Stimulated activated naive CD8-positive, alpha-beta T cell treated with anti-CD3 and anti-CD28 coated beads, Interleukin-15, Interleukin-2, amounts not matched to agents 100 ng/mL and 50 ng/mL, for 24 hours (primary cell): Measurements from ENCODE around the gene BFSP2.
"Not testable (repeated sequence)": the region's sequence is repeated elsewhere in the genome, so short reads cannot be mapped to it uniquely, and the experiment has no call there.

Source experiments
- H3K27ac Mint-ChIP-seq: one replicate; pipeline ENCODE4 v1.8.0; 2021; ENCODE audit warnings: mild to moderate bottlenecking, mixed read lengths
- H3K27me3 Mint-ChIP-seq: one replicate; pipeline ENCODE4 v1.8.0; 2021; ENCODE audit warnings: mixed read lengths
- H3K36me3 Mint-ChIP-seq: one replicate; pipeline ENCODE4 v1.8.0; 2021; ENCODE audit warnings: low read depth, mixed read lengths
- H3K4me1 Mint-ChIP-seq: one replicate; pipeline ENCODE4 v1.8.0; 2021; ENCODE audit warnings: low read depth, mixed read lengths
- H3K4me3 Mint-ChIP-seq: one replicate; pipeline ENCODE4 v1.8.0; 2021; ENCODE audit warnings: mild to moderate bottlenecking, mixed read lengths
- H3K9me3 Mint-ChIP-seq: one replicate; pipeline ENCODE4 v1.8.0; 2021; ENCODE audit warnings: mixed read lengths

BFSP2 gene

DNA sequence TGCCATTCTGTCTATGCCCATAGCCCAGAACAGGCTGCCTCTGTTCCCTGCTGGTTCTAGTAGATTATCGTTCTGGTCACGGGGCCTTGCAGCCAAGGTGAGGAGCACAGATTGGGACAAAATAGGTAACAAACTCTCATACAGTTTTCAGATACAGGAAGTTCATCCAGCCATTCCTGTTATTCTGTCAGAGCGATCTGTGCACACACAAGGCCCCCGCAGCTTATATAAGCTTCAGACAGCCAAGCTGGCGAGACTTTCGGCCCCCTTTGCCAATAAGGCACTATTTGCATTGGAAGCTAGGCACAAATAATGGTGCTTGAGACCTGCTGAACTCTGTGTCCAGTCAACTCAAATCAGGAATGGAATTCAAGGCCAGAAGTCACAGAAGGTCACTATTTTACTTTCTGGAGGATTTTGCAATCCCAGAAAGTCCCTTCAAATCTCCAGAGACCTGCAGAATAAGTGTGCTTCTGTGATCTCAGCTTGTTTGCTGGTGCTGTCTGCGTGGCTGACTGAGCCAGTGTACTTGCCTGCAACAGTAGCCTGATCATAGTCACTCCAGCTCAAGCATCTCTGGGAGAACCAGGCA lies 69.4 kb downstream of the BFSP2 start:
- Mint-ChIP-seq H3K9me3 (no peaks in the 10 kb centered on the region), H3K27ac (no peak overlapping the region), H3K36me3 (no peaks in the 10 kb centered on the region), H3K27me3 (no peaks in the 10 kb centered on the region), H3K4me3 (no peak overlapping the region), H3K4me1 (peaks cover 36% of the 10 kb centered on the region)

DNA sequence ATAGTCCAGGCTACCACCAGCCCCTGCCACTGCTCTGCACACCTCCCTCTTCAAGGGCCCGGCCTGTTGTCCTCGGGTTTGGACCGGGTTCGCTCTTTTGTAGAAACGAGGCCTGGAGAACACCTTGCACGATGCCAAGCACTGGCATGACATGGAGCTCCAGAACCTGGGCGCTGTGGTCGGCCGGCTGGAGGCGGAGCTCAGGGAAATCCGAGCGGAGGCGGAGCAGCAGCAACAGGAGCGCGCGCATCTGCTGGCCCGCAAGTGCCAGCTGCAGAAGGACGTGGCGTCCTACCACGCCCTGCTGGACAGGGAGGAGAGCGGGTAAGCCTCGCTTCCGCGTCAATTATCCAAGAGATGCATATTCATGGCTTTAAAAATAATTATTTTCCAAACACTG lies 72.4 kb downstream of the BFSP2 start:
- Mint-ChIP-seq H3K36me3 (no peaks in the 10 kb centered on the region), H3K9me3 (no peaks in the 10 kb centered on the region), H3K4me1 (peaks cover 44% of the 10 kb centered on the region), H3K27me3 (no peaks in the 10 kb centered on the region), H3K27ac (no peak overlapping the region), H3K4me3 (no peak overlapping the region)

DNA sequence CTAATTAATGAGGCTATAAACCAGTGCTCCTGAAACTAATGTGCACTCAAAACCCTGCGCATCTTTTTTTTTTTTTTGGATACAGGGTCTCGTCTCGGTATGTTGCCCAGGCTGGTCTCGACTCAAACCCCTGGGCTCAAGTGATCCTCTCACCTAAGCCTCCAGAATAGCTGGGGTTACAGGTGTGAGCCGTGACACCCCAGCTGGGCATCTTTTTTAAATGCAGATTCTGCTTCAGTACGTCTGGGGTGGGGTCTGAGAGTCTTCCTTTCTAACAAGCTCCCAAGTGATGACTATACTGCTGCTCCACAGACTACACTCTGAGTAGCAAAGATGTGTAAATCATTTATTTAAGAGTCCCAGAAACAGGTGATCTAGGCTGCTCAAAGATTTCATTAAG lies 73.0 kb downstream of the BFSP2 start:
- Mint-ChIP-seq H3K27me3 (no peaks in the 10 kb centered on the region), H3K36me3 (no peaks in the 10 kb centered on the region), H3K27ac (no peak overlapping the region), H3K9me3 (no peaks in the 10 kb centered on the region), H3K4me3 (no peak overlapping the region), H3K4me1 (peaks cover 46% of the 10 kb centered on the region)

DNA sequence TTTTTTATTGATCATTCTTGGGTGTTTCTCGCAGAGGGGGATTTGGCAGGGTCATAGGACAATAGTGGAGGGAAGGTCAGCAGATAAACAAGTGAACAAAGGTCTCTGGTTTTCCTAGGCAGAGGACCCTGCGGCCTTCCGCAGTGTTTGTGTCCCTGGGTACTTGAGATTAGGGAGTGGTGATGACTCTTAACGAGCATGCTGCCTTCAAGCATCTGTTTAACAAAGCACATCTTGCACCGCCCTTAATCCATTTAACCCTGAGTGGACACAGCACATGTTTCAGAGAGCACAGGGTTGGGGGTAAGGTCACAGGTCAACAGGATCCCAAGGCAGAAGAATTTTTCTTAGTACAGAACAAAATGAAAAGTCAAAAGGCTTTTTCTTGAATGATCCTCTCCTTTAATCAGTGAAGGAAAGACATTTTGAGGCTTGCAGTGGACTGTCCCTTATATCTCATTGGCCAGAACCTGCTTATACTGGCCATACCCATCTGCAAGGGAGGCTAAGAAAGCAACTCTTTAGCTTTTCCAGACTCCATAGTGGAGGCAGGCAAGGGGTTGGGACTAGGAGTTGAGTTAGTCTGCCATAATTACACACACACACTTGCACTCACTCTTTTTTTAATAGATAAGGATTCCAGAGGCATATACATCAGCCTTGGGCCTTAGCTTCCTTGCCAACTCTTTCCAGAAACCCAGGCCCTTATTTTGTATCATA lies 73.8 kb downstream of the BFSP2 start:
- H3K4me3 Mint-ChIP-seq, H3K27ac Mint-ChIP-seq, H3K27me3 Mint-ChIP-seq, H3K36me3 Mint-ChIP-seq, H3K9me3 Mint-ChIP-seq: not testable (repeated sequence)
- H3K4me1 Mint-ChIP-seq: peaks cover 53% of the 10 kb centered on the region

DNA sequence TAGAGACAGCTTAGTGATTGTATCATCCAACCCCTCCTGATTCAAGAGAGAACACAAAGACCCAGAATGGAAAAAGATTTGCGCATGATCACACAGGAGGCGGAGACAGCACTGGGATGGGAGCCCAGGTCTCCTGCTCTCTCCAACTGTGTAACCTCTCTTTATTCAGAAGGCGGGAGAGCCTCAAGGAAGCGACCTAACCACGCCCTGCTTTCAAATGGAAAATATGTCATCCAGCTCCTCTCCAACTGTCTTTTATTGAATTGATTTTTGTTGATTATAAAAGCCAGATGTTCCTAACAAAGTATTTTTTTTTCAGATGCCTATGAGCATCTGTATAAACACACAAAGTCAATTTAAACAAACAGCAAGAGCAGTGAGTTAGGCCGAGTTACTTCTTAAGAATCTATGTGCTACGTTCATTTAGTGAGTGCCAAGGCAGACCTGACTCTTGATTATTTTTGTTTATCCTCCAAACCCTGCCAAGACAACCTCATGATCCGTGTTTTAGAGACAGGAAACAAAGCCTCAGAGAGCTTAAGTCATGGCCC lies 74.5 kb downstream of the BFSP2 start:
- H3K4me1 Mint-ChIP-seq: peaks cover 57% of the 10 kb centered on the region
- no peak overlapping the region for H3K4me3 Mint-ChIP-seq
- H3K36me3 Mint-ChIP-seq: no peaks in the 10 kb centered on the region
- no peaks in the 10 kb centered on the region for H3K27me3 Mint-ChIP-seq
- no peaks in the 10 kb centered on the region for H3K9me3 Mint-ChIP-seq
- H3K27ac Mint-ChIP-seq: no peak overlapping the region

DNA sequence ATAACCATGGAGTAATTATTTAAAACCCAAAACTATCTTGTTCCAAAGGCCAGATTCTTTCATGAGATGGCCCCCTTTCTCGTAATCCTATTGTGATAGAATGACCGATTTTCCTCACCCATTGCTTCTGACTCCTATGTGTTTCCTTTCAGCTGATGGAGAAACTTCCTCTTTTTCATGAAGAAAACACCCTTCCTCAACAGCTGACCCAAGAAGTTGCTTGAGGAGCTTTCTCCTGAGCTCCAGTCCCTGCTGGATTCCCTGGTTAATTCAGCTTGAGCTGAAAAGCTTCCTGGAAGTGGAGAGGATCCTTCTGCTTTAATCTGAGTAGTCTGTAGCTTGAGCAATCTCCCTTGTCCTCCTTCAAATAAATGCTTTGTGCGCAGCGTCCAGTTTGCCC lies 75.0 kb downstream of the BFSP2 start:
- Mint-ChIP-seq H3K27ac (peak overlapping the region; percentile 54), H3K4me1 (peaks cover 54% of the 10 kb centered on the region), H3K9me3 (no peaks in the 10 kb centered on the region), H3K4me3 (no peak overlapping the region), H3K36me3 (no peaks in the 10 kb centered on the region), H3K27me3 (no peaks in the 10 kb centered on the region)

DNA sequence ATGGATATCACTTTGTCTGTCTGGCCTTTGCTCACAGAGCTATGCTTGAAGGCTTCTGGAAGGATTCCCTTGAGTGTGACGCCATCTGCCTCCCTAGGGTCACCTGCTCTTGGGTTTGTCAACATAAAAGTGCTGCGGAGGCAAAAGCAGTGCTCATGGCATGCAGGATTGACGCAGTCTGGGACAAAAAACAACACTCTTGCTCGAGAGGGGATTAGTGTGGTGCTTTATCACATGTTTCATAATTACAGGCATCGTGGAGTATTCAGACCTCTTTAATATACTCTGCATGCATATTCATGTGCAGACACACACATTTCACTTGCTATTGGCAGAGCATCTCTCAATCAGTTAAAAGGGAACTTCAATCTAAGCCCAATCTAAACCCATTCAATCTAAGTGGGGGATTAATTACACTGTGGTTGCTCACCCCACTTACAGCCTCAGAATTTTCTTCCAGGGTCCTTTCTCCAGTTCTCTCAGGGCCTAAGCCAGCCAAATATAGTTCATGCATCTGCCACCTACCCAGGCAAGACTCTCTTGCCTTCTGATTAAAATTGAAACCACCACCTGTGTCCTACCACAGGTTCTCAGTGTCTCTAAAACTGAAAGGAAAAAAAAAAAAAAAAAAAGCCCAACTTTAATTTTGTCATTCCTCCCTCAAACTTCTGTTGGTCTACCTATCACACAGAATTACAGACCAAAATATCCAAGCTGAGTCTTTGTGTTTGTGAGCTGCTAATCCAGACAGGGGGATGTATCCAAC lies 75.6 kb downstream of the BFSP2 start:
- Mint-ChIP-seq H3K4me3 (no peak overlapping the region), H3K4me1 (peaks cover 55% of the 10 kb centered on the region), H3K36me3 (no peaks in the 10 kb centered on the region), H3K27ac (peak overlapping the region; percentile 54), H3K9me3 (no peaks in the 10 kb centered on the region), H3K27me3 (no peaks in the 10 kb centered on the region)

DNA sequence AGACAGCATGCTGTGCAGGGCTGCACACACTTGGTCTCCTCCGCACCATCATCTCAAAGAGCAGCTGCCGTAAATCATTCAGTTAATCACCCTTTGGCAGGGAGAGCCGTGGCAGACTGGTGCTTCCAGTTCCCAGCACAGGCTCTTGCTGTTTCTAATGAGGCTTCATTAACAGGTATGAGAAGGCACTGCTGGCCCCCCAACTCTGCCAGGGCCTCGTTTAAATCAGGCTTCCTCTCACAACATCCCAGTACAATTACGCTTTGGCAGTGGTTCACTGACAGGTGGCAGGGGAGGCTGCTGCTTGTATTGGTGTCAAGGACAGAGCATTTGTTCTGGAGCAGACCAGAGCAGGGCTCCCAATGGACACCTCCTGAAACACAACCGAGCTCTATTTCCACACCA lies 77.1 kb downstream of the BFSP2 start:
- H3K4me1 Mint-ChIP-seq: peaks cover 64% of the 10 kb centered on the region
- no peaks in the 10 kb centered on the region for H3K36me3 Mint-ChIP-seq
- no peaks in the 10 kb centered on the region for H3K9me3 Mint-ChIP-seq
- H3K27ac Mint-ChIP-seq: no peak overlapping the region
- H3K4me3 Mint-ChIP-seq: no peak overlapping the region
- no peaks in the 10 kb centered on the region for H3K27me3 Mint-ChIP-seq

DNA sequence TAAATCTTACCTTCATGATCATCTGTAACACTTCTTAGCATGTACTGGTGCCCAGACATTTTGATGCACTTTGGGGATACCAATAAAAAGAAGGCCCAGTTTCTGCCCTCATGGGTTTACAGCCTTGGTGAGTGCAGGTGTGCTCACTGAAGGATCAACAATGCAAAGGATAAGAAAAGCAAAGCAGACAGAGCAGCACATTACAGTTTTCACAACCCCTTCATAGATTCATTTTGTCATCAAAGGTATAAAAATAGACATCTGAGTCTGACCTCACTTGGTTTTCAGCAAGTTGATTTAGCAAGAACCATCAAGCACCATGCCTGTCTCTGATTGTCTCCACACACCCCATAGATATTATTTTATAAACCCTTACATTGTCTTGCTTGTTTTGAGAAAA lies 77.6 kb downstream of the BFSP2 start:
- Mint-ChIP-seq H3K27me3 (no peaks in the 10 kb centered on the region), H3K9me3 (no peaks in the 10 kb centered on the region), H3K4me3 (no peak overlapping the region), H3K4me1 (peaks cover 66% of the 10 kb centered on the region), H3K27ac (no peak overlapping the region), H3K36me3 (no peaks in the 10 kb centered on the region)

DNA sequence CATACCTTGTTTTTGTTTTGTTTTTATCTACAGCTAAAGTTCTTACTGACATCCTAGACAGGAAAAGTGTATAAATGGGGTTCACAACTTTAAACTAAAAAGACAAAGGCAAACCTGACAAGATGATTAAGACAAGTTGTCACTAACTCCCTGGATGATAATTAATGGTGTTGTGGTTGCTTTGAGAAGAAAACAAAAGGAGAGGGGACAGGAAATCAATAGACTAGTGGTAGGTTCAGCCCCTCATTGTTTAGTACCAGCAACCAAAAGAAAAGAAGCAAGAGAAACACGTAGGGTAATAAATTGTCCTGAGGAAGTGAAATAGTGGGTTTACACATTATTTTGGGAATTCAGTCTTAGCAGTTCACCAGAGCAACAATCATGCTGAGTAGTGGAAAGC lies 78.8 kb downstream of the BFSP2 start:
- H3K36me3 Mint-ChIP-seq: no peaks in the 10 kb centered on the region
- no peaks in the 10 kb centered on the region for H3K27me3 Mint-ChIP-seq
- no peak overlapping the region for H3K27ac Mint-ChIP-seq
- H3K4me1 Mint-ChIP-seq: peaks cover 66% of the 10 kb centered on the region
- H3K9me3 Mint-ChIP-seq: no peaks in the 10 kb centered on the region
- H3K4me3 Mint-ChIP-seq: no peak overlapping the region

DNA sequence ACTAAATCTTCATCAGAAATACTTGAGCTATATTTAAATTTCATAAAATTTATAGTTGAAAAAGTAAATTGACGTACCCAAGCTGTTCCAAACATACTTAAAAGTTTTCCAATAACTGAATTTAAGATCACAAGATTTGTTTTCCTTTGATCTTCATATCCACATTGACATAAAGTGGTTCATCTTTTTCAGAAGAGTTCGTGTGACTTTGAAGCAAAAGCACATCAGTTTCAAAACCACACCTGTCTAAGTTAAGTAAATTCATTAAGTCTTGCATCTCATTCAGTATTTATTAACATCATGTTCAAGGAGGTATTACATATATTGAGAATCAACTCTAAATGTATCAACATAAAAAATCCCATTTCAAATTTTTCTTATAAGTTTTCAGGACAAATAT lies 79.5 kb downstream of the BFSP2 start:
- no peaks in the 10 kb centered on the region for H3K9me3 Mint-ChIP-seq
- H3K27me3 Mint-ChIP-seq: no peaks in the 10 kb centered on the region
- H3K36me3 Mint-ChIP-seq: no peaks in the 10 kb centered on the region
- H3K27ac Mint-ChIP-seq: no peak overlapping the region
- peaks cover 61% of the 10 kb centered on the region for H3K4me1 Mint-ChIP-seq
- H3K4me3 Mint-ChIP-seq: no peak overlapping the region

DNA sequence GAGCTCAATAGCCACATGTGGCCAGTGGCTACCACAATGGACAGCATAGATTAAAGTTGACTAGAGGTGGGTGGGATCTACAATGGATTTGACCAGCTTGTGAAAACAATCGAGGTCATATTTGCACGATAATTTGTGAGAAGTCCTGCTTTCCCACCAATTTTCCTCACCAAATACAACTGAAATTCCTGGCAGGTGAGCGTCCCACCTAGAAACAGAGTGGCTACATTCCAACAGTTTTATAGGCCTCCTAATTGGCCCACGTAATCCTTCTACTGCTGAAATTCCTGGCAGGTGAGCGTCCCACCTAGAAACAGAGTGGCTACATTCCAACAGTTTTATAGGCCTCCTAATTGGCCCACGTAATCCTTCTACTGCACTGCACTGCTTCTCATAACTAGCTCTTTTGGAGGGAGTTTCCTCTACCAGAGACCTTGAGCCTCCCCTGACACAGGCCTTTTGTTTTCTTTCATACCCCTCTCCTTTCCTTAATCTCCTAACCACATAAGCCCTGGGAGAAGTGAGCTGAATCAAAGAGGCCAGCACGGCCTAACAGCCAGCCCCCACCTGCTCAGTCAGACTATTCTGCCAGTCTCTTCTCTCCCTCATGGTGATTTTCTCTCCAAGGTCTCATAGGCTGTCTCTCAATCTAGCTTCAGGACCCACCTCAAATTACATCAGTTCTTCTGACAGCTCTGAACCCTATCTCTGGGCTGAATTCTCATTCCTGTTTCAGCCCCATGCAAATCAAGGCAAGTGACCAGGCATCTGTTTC lies 80.2 kb downstream of the BFSP2 start:
- H3K27me3 Mint-ChIP-seq: no peaks in the 10 kb centered on the region
- peak overlapping the region; percentile 36 for H3K27ac Mint-ChIP-seq
- H3K36me3 Mint-ChIP-seq: no peaks in the 10 kb centered on the region
- no peak overlapping the region for H3K4me3 Mint-ChIP-seq
- H3K9me3 Mint-ChIP-seq: no peaks in the 10 kb centered on the region
- peaks cover 54% of the 10 kb centered on the region for H3K4me1 Mint-ChIP-seq

DNA sequence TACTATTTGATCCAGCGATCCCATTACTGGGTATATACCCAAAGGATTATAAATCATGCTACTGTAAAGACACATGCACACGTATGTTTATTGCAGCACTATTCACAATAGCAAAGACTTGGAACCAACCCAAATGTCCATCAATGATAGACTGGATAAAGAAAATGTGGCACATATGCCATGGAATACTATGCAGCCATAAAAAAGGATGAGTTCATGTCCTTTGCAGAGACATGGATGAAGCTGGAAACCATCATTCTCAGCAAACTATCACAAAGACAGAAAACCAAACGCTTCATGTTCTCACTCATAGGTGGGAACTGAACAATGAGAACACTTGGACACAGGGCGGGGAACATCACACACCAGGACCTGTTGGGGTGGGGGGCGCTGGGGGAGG lies 82.6 kb downstream of the BFSP2 start:
- not testable (repeated sequence) for H3K36me3 Mint-ChIP-seq, H3K27me3 Mint-ChIP-seq, H3K4me3 Mint-ChIP-seq, H3K27ac Mint-ChIP-seq, H3K9me3 Mint-ChIP-seq
- peaks cover 31% of the 10 kb centered on the region for H3K4me1 Mint-ChIP-seq

DNA sequence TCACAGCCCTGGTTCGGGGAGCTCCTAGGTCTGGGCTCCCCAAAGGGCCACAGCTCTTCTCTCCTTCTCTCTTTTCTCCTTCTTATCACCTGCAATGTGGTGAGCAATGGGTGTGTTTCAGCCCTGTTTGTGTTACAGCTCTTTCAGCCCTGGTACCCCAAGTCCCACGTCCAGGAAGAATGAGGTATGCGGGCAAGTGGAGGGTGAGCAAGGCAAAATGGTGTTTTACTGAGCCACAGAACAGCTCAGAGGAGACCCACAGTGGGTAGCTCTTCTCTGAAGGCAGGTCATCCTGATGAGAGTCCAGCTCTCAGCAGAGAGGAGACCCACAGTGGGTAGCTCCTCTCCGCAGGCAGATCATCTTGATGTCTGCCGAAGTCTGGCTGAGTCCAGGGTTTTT lies 86.8 kb downstream of the BFSP2 start:
- H3K4me1 Mint-ChIP-seq: peaks cover 40% of the 10 kb centered on the region
- H3K9me3 Mint-ChIP-seq: no peaks in the 10 kb centered on the region
- H3K27me3 Mint-ChIP-seq: no peaks in the 10 kb centered on the region

DNA sequence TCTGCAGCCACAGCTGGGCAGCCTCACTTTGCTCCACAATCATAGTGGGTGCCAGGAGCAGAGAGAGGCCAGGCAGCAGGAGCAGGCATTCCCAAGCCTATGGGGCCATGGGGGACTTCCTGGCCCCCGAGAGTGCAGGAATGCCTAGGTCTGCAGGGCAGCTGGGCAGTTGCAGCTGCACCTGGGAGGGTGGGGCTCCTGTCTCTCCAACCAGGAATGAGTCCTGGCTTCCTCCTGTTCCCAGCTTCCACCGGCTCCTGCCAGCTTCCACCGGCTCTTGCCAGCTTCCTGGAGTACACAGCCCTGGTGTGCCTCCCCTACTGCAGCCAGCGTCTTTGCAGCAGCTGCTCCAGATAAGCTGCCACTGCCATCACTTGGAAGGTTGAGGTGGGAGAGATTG lies 87.3 kb downstream of the BFSP2 start:
- no peaks in the 10 kb centered on the region for H3K9me3 Mint-ChIP-seq
- H3K27me3 Mint-ChIP-seq: no peaks in the 10 kb centered on the region
- no peaks in the 10 kb centered on the region for H3K36me3 Mint-ChIP-seq
- no peak overlapping the region for H3K4me3 Mint-ChIP-seq
- H3K27ac Mint-ChIP-seq: no peak overlapping the region
- H3K4me1 Mint-ChIP-seq: peaks cover 42% of the 10 kb centered on the region

More for the DNA sequence above, 86.8 kb downstream of the BFSP2 start:
- Mint-ChIP-seq H3K36me3 (no peaks in the 10 kb centered on the region), H3K4me3 (no peak overlapping the region), H3K27ac (no peak overlapping the region)
